ENCODE results near the gene CCDC157. TPM values are rescaled to one million over a fixed set of nuclear protein-coding genes. Genes with fewer than 3 reads are reported as not detected.

Gene CCDC157
- total and polyA plus RNA-seq, 4 donors, result 0.53 to 1.4 (median 0.98) TPM

GRCh38 chr22:30375312-30375849 is 18.6 kb downstream of the CCDC157 start:
- WGBS, result 92% methylated on average over 13 of the region's 13 CpGs
- no peaks in the 10 kb centered on the region for H3K27me3 ChIP-seq (ENCODE audit: control insufficient read depth in 4 of 4, insufficient read depth in 4 of 4, low read length in 3 of 4)
- no peak overlapping the region for H3K9ac ChIP-seq (ENCODE audit: low read depth in 1 of 2, low read length in 2 of 2)
- no peak overlapping the region for H3K4me3 ChIP-seq (ENCODE audit: low read depth in 1 of 3, low read length in 3 of 3)
- H3K4me1 ChIP-seq (ENCODE audit: control insufficient read depth in 4 of 4, insufficient read depth in 4 of 4, low read length in 3 of 4), result no peaks in the 10 kb centered on the region
- no peaks in the 10 kb centered on the region for H3K9me3 ChIP-seq (ENCODE audit: control insufficient read depth in 4 of 4, low read length in 3 of 4)
- no peak overlapping the region for H3K27ac ChIP-seq (ENCODE audit: low read depth in 1 of 2, low read length in 2 of 2)
- no peak for DNase-seq (ENCODE audit: low spot score)
- no peak for TF ChIP-seq JUND (IDR thresholded peaks at IDR 0.05)
- TF ChIP-seq CTCF (IDR thresholded peaks at IDR 0.05; ENCODE audit: low read depth, low read length, missing input control), result no peak
- TF ChIP-seq SP1 (IDR thresholded peaks at IDR 0.05), result no peak
- no peak for TF ChIP-seq YY1 (IDR thresholded peaks at IDR 0.05)
- TF ChIP-seq REST (IDR thresholded peaks at IDR 0.05), result no peak
- TF ChIP-seq ATF3 (IDR thresholded peaks at IDR 0.05), result no peak
- H3K36me3 ChIP-seq (ENCODE audit: control insufficient read depth in 4 of 4, insufficient read depth in 3 of 4, low read depth in 1 of 4, low read length in 3 of 4), result peaks cover 0 to 11% (median 5%) of the 10 kb centered on the region in 4 donors

- no peak overlapping the region for H3K27ac ChIP-seq (ENCODE audit: low read depth in 1 of 2, low read length in 2 of 2)
- H3K36me3 ChIP-seq (ENCODE audit: control insufficient read depth in 4 of 4, insufficient read depth in 3 of 4, low read depth in 1 of 4, low read length in 3 of 4), result peaks cover 0 to 28% (median 6%) of the 10 kb centered on the region in 4 donors
- H3K9me3 ChIP-seq (ENCODE audit: control insufficient read depth in 4 of 4, low read length in 3 of 4), result no peaks in the 10 kb centered on the region
- no peaks in the 10 kb centered on the region for H3K27me3 ChIP-seq (ENCODE audit: control insufficient read depth in 4 of 4, insufficient read depth in 4 of 4, low read length in 3 of 4)
- no peaks in the 10 kb centered on the region for H3K4me1 ChIP-seq (ENCODE audit: control insufficient read depth in 4 of 4, insufficient read depth in 4 of 4, low read length in 3 of 4)
- TF ChIP-seq SP1 (IDR thresholded peaks at IDR 0.05) (no peak), GABPA (IDR thresholded peaks at IDR 0.05 in 1 of 2, conservative IDR thresholded peaks at IDR 0.05 in 1 of 2) (no peak), HNF4G (IDR thresholded peaks at IDR 0.05) (no peak), REST (IDR thresholded peaks at IDR 0.05) (no peak), TAF1 (conservative IDR thresholded peaks at IDR 0.05) (no peak), FOXA2 (IDR thresholded peaks at IDR 0.05) (no peak), FOXA1 (IDR thresholded peaks at IDR 0.05) (no peak)
- 98% methylated on average over 20 of the region's 20 CpGs for WGBS
- no peak for DNase-seq (ENCODE audit: low spot score)
- no peak overlapping the region for H3K9ac ChIP-seq (ENCODE audit: low read depth in 1 of 2, low read length in 2 of 2)
- no peak overlapping the region for H3K4me3 ChIP-seq (ENCODE audit: low read depth in 1 of 3, low read length in 3 of 3)
Observed at GRCh38 chr22:30380011-30380410, 23.2 kb downstream of the CCDC157 start.

All from liver (tissue), 9 donors.